Fibroblast of peridontal ligament (primary cell): ENCODE results near the gene EVI5.
"Not testable (repeated sequence)": the region's sequence is repeated elsewhere in the genome, so short reads cannot be mapped to it uniquely, and the experiment has no call there.

Experiments used
- DNase-seq: peaks from one replicate; pipeline ENCODE4 v3.0.0-alpha.2; 2010; ENCODE audit errors: extremely low read depth

The EVI5 gene

GRCh38 chr1:92577261-92577895, 207.5 kb downstream of the EVI5 start:
- DNase-seq, result peak; percentile 52

DNA sequence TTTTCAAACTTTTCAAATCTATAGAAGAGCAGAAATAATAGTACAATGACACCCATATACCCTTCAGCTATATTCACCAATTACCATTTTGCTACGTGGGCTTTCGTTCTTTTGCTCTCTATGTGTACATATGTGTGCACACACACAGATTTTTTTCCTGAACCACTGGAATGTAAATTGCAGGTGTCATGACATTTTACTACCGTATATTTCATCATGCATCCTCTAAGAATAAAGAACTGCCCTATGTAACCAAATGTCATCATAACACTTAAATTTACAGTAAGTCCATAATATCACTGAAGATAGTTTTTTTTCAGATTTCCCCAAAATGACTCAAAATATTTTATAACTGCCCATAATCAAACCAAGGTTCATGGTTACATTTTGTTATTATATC, 209.8 kb downstream of the EVI5 start:
- no peak for DNase-seq

GRCh38 chr1:92572520-92572919, 212.4 kb downstream of the EVI5 start:
- no peak for DNase-seq

GRCh38 chr1:92571578-92571977, 213.3 kb downstream of the EVI5 start:
- DNase-seq, result no peak

DNA sequence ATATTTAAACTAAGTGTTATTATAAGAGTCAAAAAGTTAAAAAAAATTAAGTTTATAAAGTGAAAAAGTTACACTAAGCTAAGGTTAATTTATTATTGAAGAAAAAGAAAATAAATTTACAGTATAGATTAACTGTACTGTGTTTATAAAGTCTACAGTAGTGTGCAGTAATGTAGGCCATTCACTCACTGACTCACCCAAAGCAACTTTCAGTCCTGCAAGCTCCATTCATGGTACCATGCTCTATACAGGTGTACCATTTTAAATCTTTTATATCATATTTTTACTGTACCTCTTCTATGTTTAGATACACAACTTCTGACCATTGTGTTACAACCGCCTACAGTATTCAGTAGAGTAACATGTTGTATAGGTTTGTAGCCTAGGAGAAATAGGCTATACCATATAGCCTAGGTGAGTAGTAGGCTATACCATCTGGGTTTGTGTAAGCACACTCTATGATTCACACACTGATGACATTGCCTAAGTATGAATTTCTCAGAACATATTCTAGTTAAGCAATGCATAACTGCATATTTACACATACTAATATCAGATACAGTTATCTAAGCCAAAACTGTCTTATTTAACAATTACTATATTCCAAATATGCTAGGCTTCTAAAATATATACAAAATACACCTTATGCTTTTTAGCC, 217.6 kb downstream of the EVI5 start:
- DNase-seq, result peak; percentile 45

GRCh38 chr1:92563457-92564216, 221.3 kb downstream of the EVI5 start:
- DNase-seq, result no peak

GRCh38 chr1:92556350-92556749, 228.6 kb downstream of the EVI5 start:
- no peak for DNase-seq

GRCh38 chr1:92554216-92554615, 230.7 kb downstream of the EVI5 start:
- no peak for DNase-seq

DNA sequence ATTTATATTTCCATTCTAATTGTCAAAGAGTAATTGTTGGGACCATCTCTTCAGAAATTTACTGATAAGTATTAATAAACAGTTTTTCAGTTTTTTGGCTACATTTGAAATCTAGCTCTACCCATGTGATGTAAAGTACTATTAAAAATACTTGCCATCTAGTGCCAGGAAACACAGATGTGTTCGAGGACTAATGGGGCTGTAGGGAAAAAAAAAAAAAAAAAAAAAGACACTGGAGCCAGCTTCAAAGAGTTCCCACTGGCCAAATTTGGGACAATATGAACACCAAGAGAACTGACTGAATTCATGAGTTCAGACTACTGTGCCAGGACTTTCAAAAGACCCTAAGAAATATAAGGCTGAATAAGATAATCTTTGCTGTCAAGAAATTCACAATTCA, 233.0 kb downstream of the EVI5 start:
- DNase-seq, result no peak

DNA sequence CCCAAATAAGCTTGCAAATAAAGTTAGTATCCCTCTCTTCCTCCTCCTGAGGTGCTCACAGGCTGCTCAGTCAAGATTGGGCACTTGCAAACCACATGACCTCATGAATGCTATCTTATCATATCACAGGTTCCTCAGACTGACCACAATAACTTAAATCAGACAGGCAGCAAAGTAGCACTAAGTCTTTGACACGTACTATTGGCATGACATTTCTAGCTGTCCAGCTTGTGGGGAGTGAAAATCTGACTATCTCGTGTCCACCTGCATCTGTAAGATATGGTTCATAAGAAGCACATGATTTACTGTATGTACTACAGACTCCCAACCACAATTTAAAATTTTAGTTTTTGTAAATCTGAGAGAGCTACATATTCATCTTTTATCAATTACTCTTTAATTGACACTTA, 240.1 kb downstream of the EVI5 start:
- DNase-seq, result no peak

GRCh38 chr1:92543131-92544055, 241.5 kb downstream of the EVI5 start:
- no peak for DNase-seq

GRCh38 chr1:92538413-92539061, 246.4 kb downstream of the EVI5 start:
- no peak for DNase-seq

- DNase-seq, result no peak
Observed at GRCh38 chr1:92538048-92538412, 246.9 kb downstream of the EVI5 start.

DNA sequence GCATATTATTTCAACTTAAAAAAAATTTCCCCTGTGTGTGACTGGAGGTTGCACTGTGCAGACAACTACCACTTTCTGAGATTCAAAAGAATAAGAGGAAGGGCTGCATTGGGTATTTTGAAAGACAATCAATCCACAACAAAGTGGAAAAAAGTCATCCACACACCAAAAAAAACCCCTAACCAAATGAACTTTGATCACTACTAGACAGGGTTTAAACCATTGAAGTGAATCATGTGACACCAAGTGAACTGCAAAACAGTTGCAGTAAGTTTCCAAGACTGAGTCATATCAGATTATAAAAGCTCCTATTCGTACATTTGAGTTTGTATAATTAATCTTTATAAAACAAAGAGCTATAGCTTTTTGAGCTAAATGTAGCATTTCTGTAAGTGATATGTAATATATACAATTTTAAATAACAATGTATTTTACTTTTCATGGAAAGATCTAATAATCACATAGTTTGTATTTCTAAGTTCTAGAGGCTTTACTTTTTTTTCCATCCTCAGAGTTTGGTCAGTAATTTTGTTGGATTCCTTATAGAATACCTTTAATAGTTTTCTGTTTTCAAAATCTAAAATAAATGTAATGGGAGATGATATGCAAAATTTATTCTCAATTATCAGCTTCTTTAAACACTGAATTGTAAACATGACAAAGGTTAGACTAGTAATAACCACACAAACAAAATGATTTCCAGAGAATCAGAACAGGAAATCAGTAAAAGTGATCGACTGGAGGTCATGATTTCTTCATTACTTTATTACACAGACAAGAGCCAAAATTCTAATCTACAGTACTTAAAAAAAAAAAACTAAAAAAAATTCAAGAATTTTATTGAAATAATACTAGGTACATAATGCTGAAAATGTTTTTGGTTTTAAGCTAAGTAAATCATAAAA, 247.7 kb downstream of the EVI5 start:
- peak; percentile 22 for DNase-seq

DNA sequence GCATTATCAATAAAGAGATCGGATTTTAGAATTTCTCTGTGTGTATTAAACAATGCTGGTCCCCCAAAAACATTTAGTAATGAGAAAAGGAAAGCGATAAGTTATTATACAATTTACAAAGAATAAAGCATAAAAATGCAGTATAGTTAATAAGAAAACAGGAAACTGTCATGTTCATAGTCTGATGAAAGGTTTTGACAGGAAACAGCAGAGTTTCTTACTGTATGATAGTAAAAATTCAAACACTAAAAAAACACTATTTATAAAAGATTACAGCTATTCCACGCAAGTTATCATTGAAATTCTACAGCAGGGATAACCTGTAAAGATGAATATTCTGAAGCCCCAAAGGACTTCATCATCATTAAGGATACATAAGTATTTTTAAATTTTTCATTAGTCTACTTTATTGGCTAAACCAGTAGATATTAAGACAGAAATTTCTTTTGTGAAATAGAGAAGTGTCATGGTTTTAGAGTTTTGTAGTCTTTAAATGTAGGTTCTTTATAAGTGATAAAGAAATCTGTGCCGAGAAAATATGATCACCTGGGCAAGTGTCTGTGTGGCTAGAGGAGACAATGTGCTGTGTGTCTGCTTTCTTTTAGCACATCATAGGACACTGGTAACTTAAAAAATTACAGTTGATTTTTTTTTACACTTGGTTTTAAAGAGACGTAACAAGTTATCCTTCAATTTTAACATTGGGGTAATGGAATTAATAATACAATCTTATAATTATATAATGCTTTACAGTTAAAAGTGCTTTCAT, 248.5 kb downstream of the EVI5 start:
- DNase-seq, result no peak

- DNase-seq, result not testable (repeated sequence)
Observed at GRCh38 chr1:92532371-92532770, 252.5 kb downstream of the EVI5 start.

- not testable (repeated sequence) for DNase-seq
Observed at GRCh38 chr1:92531939-92532338, 253.0 kb downstream of the EVI5 start.

- no peak for DNase-seq
Observed at GRCh38 chr1:92527670-92528069, 257.2 kb downstream of the EVI5 start.

GRCh38 chr1:92524944-92525590, 259.8 kb downstream of the EVI5 start:
- not testable (repeated sequence) for DNase-seq
